ENCODE measurements around the gene DNAJC12.
"Not testable (repeated sequence)": the region's sequence is repeated elsewhere in the genome, so short reads cannot be mapped to it uniquely, and the experiment has no call there.

The DNAJC12 gene

GRCh38 chr10:67837541-67838314 is at the start of gene DNAJC12:
Gene DNAJC12, minus strand, starts transcription at chr10:67838188. Its CDS starts 177 bp downstream, at chr10:67838011.
- TF ChIP-seq CTCF (IDR thresholded peaks at IDR 0.05; ENCODE audit: low read depth, low read length, missing control alignments), result no peak
- in situ Hi-C loops (cut with HindIII; ENCODE audit: low sequenced_read_pairs), result no loop called here
- DNase-seq (ENCODE audit: low read depth), result no peak
- H3K4me3 ChIP-seq (ENCODE audit: low read depth, low read length), result peak within 1 kb of the TSS; percentile 16

- in situ Hi-C loops (cut with HindIII; ENCODE audit: low sequenced_read_pairs), result loop anchor here (25.0 kb wide), 1 partner anchor 177 kb away; no protein-coding TSS in a partner anchor
- no peak for DNase-seq (ENCODE audit: low read depth)
- TF ChIP-seq CTCF (IDR thresholded peaks at IDR 0.05; ENCODE audit: low read depth, low read length, missing control alignments), result no peak
- H3K4me3 ChIP-seq (ENCODE audit: low read depth, low read length), result peak overlapping the region; percentile 82
Observed at GRCh38 chr10:67884842-67885670, 47.1 kb upstream of the DNAJC12 start.

GRCh38 chr10:67884313-67884841 is 46.4 kb upstream of the DNAJC12 start, which contains the start of gene SIRT1:
Gene SIRT1, plus strand, starts transcription at chr10:67884656. Its CDS starts 66 bp downstream, at chr10:67884722.
- in situ Hi-C loops (cut with HindIII; ENCODE audit: low sequenced_read_pairs), result loop anchor here (25.0 kb wide), 1 partner anchor 178 kb away; no protein-coding TSS in a partner anchor
- DNase-seq (ENCODE audit: low read depth), result peak; percentile 86

GRCh38 chr10:67883710-67884312 is 45.8 kb upstream of the DNAJC12 start:
- peak overlapping the region; percentile 82 for H3K4me3 ChIP-seq (ENCODE audit: low read depth, low read length)
- in situ Hi-C loops (cut with HindIII; ENCODE audit: low sequenced_read_pairs), result loop anchor here (25.0 kb wide), 1 partner anchor 178 kb away; no protein-coding TSS in a partner anchor
- no peak for DNase-seq (ENCODE audit: low read depth)

More at GRCh38 chr10:67884313-67884841, 46.4 kb upstream of the DNAJC12 start, which contains the start of gene SIRT1:
- no peak for TF ChIP-seq CTCF (IDR thresholded peaks at IDR 0.05; ENCODE audit: low read depth, low read length, missing control alignments)
- H3K4me3 ChIP-seq (ENCODE audit: low read depth, low read length), result peak within 1 kb of the TSS; percentile 82

GRCh38 chr10:67878133-67878532 is 40.1 kb upstream of the DNAJC12 start:
- in situ Hi-C loops (cut with HindIII; ENCODE audit: low sequenced_read_pairs), result loop anchor here (25.0 kb wide), 1 partner anchor 184 kb away; no protein-coding TSS in a partner anchor
- DNase-seq (ENCODE audit: low read depth), result no peak
- H3K4me3 ChIP-seq (ENCODE audit: low read depth, low read length), result no peak overlapping the region
- TF ChIP-seq CTCF (IDR thresholded peaks at IDR 0.05; ENCODE audit: low read depth, low read length, missing control alignments), result no peak

More at GRCh38 chr10:67883710-67884312, 45.8 kb upstream of the DNAJC12 start:
- TF ChIP-seq CTCF (IDR thresholded peaks at IDR 0.05; ENCODE audit: low read depth, low read length, missing control alignments), result no peak

- not testable (repeated sequence) for DNase-seq (ENCODE audit: low read depth); H3K4me3 ChIP-seq (ENCODE audit: low read depth, low read length)
- in situ Hi-C loops (cut with HindIII; ENCODE audit: low sequenced_read_pairs), result loop anchor here (25.0 kb wide), 1 partner anchor 185 kb away; no protein-coding TSS in a partner anchor
Observed at GRCh38 chr10:67877421-67877820, 39.4 kb upstream of the DNAJC12 start.

All from astrocyte of the cerebellum (primary cell).